ENCODE data around the gene DCPS.
"Not testable (repeated sequence)": the region's sequence is repeated elsewhere in the genome, so short reads cannot be mapped to it uniquely, and the experiment has no call there.

The DCPS gene

GRCh38 chr11:126383339-126384335, 79.8 kb downstream of the DCPS start:
- no peak for DNase-seq (ENCODE audit: low read depth)

- no peak for DNase-seq (ENCODE audit: low read depth)
These were observed 80.7 kb downstream of the DCPS start for GRCh38 chr11:126384449-126385070.

- no peak for DNase-seq (ENCODE audit: low read depth)
These were observed 82.3 kb downstream of the DCPS start for GRCh38 chr11:126385991-126386728.

GRCh38 chr11:126386729-126387071, 82.8 kb downstream of the DCPS start:
- DNase-seq (ENCODE audit: low read depth): not testable (repeated sequence)

- DNase-seq (ENCODE audit: low read depth): no peak
These were observed 84.0 kb downstream of the DCPS start for GRCh38 chr11:126387857-126388256.

GRCh38 chr11:126390272-126390867, 86.5 kb downstream of the DCPS start:
- no peak for DNase-seq (ENCODE audit: low read depth)

- no peak for DNase-seq (ENCODE audit: low read depth)
These were observed 87.6 kb downstream of the DCPS start for GRCh38 chr11:126391286-126391954.

GRCh38 chr11:126391970-126392632, 88.2 kb downstream of the DCPS start:
- no peak for DNase-seq (ENCODE audit: low read depth)

- DNase-seq (ENCODE audit: low read depth): no peak
These were observed 88.8 kb downstream of the DCPS start for GRCh38 chr11:126392633-126393013.

GRCh38 chr11:126393143-126393542, 89.3 kb downstream of the DCPS start:
- no peak for DNase-seq (ENCODE audit: low read depth)

GRCh38 chr11:126394036-126394435, 90.2 kb downstream of the DCPS start:
- no peak for DNase-seq (ENCODE audit: low read depth)

GRCh38 chr11:126394634-126395072, 90.8 kb downstream of the DCPS start:
- DNase-seq (ENCODE audit: low read depth): not testable (repeated sequence)
